Ovary (tissue), 3 donors: Measurements from ENCODE around the gene PARD3.

Source experiments
- CTCF ChIP-seq, 3 donors: fragments of 450-650 bp in 2 of 3; fragments of 200-600 bp in 1 of 3; IDR thresholded peaks; one replicate each; pipeline versions ENCODE4 v1.5.1 to v1.8.0; 2016 to 2022; ENCODE audit warnings: antibody characterized with exemption in 3 of 3, mild to moderate bottlenecking in 1 of 3
- EP300 ChIP-seq: sonication (generic); formaldehyde crosslinking; IDR thresholded peaks from one replicate; pipeline ENCODE4 v1.6.1; 2017; ENCODE audit warnings: antibody characterized with exemption
- donor health status: DM: no; HTN: no; CAD: no.

GRCh38 chr10:34711500-34711899 lies 103.6 kb downstream of the PARD3 start:
- no peak for TF ChIP-seq CTCF (IDR thresholded peaks at IDR 0.05)
- TF ChIP-seq EP300: no peak
